HepG2 (cell line): Measurements from ENCODE around the gene FRS2. TPM values are rescaled to one million over a fixed set of nuclear protein-coding genes. Genes with fewer than 3 reads are reported as not detected.

Experiments
- ASH2L ChIP-seq: fragments of 300-600, 200-600 bp; sonication (generic); IDR thresholded peaks from 2 replicates; pipeline ENCODE4 v1.7.0; 2017; ENCODE audit warnings: low read depth, mild to moderate bottlenecking, moderate library complexity, mixed read lengths, low read length; ENCODE audit not compliant: insufficient read length
- CENPT ChIP-seq: sonication (generic); formaldehyde crosslinking; IDR thresholded peaks from 2 replicates; pipeline ENCODE4 v1.8.0; 2022; ENCODE audit warnings: low read depth, mild to moderate bottlenecking, moderate library complexity, missing genetic modification reagents
- EP300 ChIP-seq, 3 experiments: sonication (generic) in 1 of 3; formaldehyde crosslinking in 1 of 3; IDR thresholded peaks; 2 replicates each; pipeline versions ENCODE4 v1.5.1 to v1.6.1; 2011 to 2020; ENCODE audit warnings: low read depth in 2 of 3, low read length in 2 of 3, borderline replicate concordance in 1 of 3, improper control_type of control experiment in 1 of 3, mild to moderate bottlenecking in 1 of 3, missing genetic modification reagents in 1 of 3, moderate library complexity in 1 of 3
- KLF9 ChIP-seq: IDR thresholded peaks from 2 replicates; pipeline ENCODE4 v1.6.1; 2016; ENCODE audit warnings: low read depth
- MTA1 ChIP-seq: sonication (generic); formaldehyde crosslinking; IDR thresholded peaks from 2 replicates; pipeline ENCODE4 v1.4.0; 2020; ENCODE audit warnings: missing genetic modification reagents, mild to moderate bottlenecking, borderline replicate concordance
- PHF21A ChIP-seq: sonication (generic); formaldehyde crosslinking; IDR thresholded peaks from 2 replicates; pipeline ENCODE4 v1.5.0; 2020; ENCODE audit warnings: mild to moderate bottlenecking, missing genetic modification reagents
- PITX1 ChIP-seq: sonication (generic); formaldehyde crosslinking; IDR thresholded peaks from 2 replicates; pipeline ENCODE4 v1.5.1; 2020; ENCODE audit warnings: mild to moderate bottlenecking, missing genetic modification reagents
- SMYD3 ChIP-seq: sonication (generic); formaldehyde crosslinking; IDR thresholded peaks from 2 replicates; pipeline ENCODE4 v1.8.1; 2023; ENCODE audit warnings: mild to moderate bottlenecking, missing genetic modification reagents
- SNAPC2 ChIP-seq: sonication (generic); formaldehyde crosslinking; IDR thresholded peaks from 2 replicates; pipeline ENCODE4 v1.8.1; 2022; ENCODE audit warnings: mild to moderate bottlenecking, missing genetic modification reagents
- ZBTB21 ChIP-seq: sonication (generic); formaldehyde crosslinking; IDR thresholded peaks from 2 replicates; pipeline ENCODE4 v1.4.0; 2020; ENCODE audit warnings: missing genetic modification reagents
- ZBTB38 ChIP-seq: sonication (generic); formaldehyde crosslinking; IDR thresholded peaks from 2 replicates; pipeline ENCODE4 v1.5.1; 2020; ENCODE audit warnings: mild to moderate bottlenecking, missing genetic modification reagents
- ZNF431 ChIP-seq: sonication (generic); formaldehyde crosslinking; IDR thresholded peaks from 2 replicates; pipeline ENCODE4 v1.9.0; 2022; ENCODE audit warnings: missing genetic modification reagents, low read depth, mild to moderate bottlenecking, borderline replicate concordance
- ZNF563 ChIP-seq: sonication (generic); formaldehyde crosslinking; IDR thresholded peaks from 2 replicates; pipeline ENCODE4 v1.8.0; 2022; ENCODE audit warnings: mild to moderate bottlenecking, moderate library complexity, missing genetic modification reagents
- ZNF720 ChIP-seq: sonication (generic); formaldehyde crosslinking; IDR thresholded peaks from 2 replicates; pipeline ENCODE4 v1.4.0; 2020; ENCODE audit warnings: missing genetic modification reagents
- ZNF747 ChIP-seq: sonication (generic); formaldehyde crosslinking; IDR thresholded peaks from 2 replicates; pipeline ENCODE4 v1.8.1; 2023; ENCODE audit warnings: missing genetic modification reagents, mild to moderate bottlenecking, borderline replicate concordance
- ZNF780A ChIP-seq: sonication (generic); formaldehyde crosslinking; IDR thresholded peaks from 2 replicates; pipeline ENCODE4 v1.8.0; 2022; ENCODE audit warnings: mild to moderate bottlenecking, missing genetic modification reagents, moderate library complexity
- ZNF839 ChIP-seq: sonication (generic); formaldehyde crosslinking; IDR thresholded peaks from 2 replicates; pipeline ENCODE4 v1.4.0; 2020; ENCODE audit warnings: missing genetic modification reagents, mild to moderate bottlenecking, borderline replicate concordance
- polyA plus RNA-seq, 8 experiments: library from polyadenylated mRNA; depleted of rRNA in 3 of 8; stranded (reverse) in 7 of 8; unstranded in 1 of 8; fragments of >200 nt; fragmentation: Illumina TruSeq in 4 of 8; extraction: Trizol in 4 of 8; gene quantifications; 2 replicates each; pipeline versions ENCODE4 v1.2.1 to v1.2.3, GENCODE V29; 2011 to 2016; ENCODE audit warnings: low read depth in 4 of 8, missing spikeins in 1 of 8, mixed read lengths in 1 of 8; ENCODE audit not compliant: insufficient read depth in 1 of 8
- total RNA-seq, 5 experiments: library from RNA; depleted of rRNA; stranded (reverse); fragments of >200 nt; fragmentation: Illumina TruSeq; extraction: Trizol; gene quantifications; 2 replicates each; pipeline ENCODE4 v1.2.3, GENCODE V29; 2016; ENCODE audit warnings: low read depth in 1 of 5
- TF ChIP-seq, protein P1 (sequence below), 2 experiments: sonication (generic) in 1 of 2; formaldehyde crosslinking in 1 of 2; IDR thresholded peaks; 2 replicates each; pipeline versions ENCODE4 v1.4.0 to v1.6.1; 2016 to 2020; ENCODE audit warnings: borderline replicate concordance in 1 of 2, low read depth in 1 of 2, mild to moderate bottlenecking in 1 of 2, missing genetic modification reagents in 1 of 2
- TF ChIP-seq, protein P2 (sequence below): sonication (generic); formaldehyde crosslinking; IDR thresholded peaks from 2 replicates; pipeline ENCODE4 v1.8.1; 2023; ENCODE audit warnings: mild to moderate bottlenecking, inconsistent platforms, moderate library complexity, missing genetic modification reagents, borderline replicate concordance
- TF ChIP-seq, protein P3 (sequence below): sonication (generic); formaldehyde crosslinking; IDR thresholded peaks from 2 replicates; pipeline ENCODE4 v1.4.0; 2020; ENCODE audit warnings: mild to moderate bottlenecking, missing genetic modification reagents

Gene FRS2
- total and polyA plus RNA-seq, 2 of the 13 experiments (the other 11 are each of a cell fraction or from before 2014, with no cell fraction given), result 8.3 to 16.8 TPM

DNA sequence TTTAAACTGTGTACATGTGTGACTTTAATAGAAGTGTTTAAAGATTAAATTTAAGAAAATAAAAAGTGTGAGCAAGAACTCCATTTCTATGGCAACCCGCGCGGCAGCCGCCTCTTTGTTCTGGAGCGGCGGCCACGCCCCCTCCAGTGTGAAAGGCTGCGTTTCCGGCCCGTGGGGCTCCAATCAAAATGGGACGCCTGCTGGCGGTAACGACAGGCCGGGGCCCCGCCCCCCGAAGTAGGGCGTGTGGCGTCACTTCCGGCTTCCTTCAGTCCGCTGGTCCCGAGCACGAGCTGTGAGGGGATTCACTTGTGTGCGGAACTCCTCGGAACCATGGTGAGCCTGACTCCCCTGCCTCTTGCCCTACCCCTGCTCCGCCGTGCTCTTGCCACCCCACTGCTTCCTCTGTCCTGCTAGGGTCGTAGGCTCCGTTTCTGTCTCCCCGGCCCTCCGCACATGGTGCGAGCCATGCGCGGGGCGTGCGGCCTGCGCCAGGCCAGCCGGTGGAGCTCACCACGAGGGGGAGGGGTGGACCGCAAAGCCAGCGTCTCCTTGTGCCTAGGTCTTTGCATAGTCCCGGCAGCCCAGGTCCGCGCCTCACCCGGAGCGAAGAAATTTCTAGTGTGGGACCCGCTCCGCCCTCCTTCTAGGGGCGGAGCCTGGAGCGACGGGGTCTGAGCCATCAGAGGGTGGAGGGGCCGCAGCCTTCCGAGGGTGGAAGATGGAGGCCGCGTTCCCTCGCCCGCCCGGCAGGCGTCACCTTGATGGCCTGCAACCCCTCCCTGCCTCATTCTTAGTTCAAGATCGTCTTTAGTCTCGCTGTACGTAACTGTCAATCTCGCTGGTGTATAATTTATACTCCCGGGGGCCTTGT is 115.2 kb downstream of the FRS2 start, which contains the start of gene CCT2 (continued):
- TF ChIP-seq, protein P1, sequence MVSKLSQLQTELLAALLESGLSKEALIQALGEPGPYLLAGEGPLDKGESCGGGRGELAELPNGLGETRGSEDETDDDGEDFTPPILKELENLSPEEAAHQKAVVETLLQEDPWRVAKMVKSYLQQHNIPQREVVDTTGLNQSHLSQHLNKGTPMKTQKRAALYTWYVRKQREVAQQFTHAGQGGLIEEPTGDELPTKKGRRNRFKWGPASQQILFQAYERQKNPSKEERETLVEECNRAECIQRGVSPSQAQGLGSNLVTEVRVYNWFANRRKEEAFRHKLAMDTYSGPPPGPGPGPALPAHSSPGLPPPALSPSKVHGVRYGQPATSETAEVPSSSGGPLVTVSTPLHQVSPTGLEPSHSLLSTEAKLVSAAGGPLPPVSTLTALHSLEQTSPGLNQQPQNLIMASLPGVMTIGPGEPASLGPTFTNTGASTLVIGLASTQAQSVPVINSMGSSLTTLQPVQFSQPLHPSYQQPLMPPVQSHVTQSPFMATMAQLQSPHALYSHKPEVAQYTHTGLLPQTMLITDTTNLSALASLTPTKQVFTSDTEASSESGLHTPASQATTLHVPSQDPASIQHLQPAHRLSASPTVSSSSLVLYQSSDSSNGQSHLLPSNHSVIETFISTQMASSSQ (IDR thresholded peaks at IDR 0.05; ENCODE audit: low read depth), result no peak
- TF ChIP-seq, protein P1 (CRISPR knock-in tag; IDR thresholded peaks at IDR 0.05; ENCODE audit: borderline replicate concordance), result peak; percentile 48; the same call in 1 of the 2 replicates
- TF ChIP-seq KLF9 (CRISPR knock-in tag) (peak; percentile 97), CENPT (CRISPR knock-in tag) (0 out of 2 replicates have a peak, but pooled peaks have one; percentile 72), SNAPC2 (no peak), PHF21A (CRISPR knock-in tag) (peak; percentile 41; the same call in 1 of the 2 replicates), PITX1 (0 out of 2 replicates have a peak, but pooled peaks have one; percentile 67), ASH2L (peak; percentile 97), ZNF563 (peak; percentile 95), ZNF747 (CRISPR knock-in tag) (peak; percentile 87), ZNF780A (CRISPR knock-in tag) (no peak), ZNF431 (CRISPR knock-in tag) (no peak), ZBTB38 (CRISPR knock-in tag) (peak; percentile 92), ZNF720 (CRISPR knock-in tag) (peak; percentile 81; the same call in 1 of the 2 replicates), EP300 (IDR thresholded peaks at IDR 0.05; ENCODE audit: low read depth in 2 of 2, low read length in 2 of 2) (no peak), EP300 (CRISPR knock-in tag; IDR thresholded peaks at IDR 0.05; ENCODE audit: borderline replicate concordance) (peak; percentile 68; the same call in 1 of the 2 replicates), ZNF839 (peak; percentile 70; the same call in 1 of the 2 replicates), MTA1 (CRISPR knock-in tag) (peak; percentile 74; the same call in 1 of the 2 replicates), ZBTB21 (no peak), SMYD3 (CRISPR knock-in tag) (no peak)
- TF ChIP-seq, protein P2, sequence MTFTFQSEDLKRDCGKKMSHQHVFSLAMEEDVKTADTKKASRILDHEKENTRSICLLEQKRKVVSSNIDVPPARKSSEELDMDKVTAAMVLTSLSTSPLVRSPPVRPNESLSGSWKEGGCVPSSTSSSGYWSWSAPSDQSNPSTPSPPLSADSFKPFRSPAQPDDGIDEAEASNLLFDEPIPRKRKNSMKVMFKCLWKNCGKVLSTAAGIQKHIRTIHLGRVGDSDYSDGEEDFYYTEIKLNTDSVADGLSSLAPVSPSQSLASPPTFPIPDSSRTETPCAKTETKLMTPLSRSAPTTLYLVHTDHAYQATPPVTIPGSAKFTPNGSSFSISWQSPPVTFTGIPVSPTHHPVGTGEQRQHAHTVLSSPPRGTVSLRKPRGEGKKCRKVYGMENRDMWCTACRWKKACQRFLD (CRISPR knock-in tag), result peak; percentile 93; the same call in 1 of the 2 replicates
- TF ChIP-seq, protein P3, sequence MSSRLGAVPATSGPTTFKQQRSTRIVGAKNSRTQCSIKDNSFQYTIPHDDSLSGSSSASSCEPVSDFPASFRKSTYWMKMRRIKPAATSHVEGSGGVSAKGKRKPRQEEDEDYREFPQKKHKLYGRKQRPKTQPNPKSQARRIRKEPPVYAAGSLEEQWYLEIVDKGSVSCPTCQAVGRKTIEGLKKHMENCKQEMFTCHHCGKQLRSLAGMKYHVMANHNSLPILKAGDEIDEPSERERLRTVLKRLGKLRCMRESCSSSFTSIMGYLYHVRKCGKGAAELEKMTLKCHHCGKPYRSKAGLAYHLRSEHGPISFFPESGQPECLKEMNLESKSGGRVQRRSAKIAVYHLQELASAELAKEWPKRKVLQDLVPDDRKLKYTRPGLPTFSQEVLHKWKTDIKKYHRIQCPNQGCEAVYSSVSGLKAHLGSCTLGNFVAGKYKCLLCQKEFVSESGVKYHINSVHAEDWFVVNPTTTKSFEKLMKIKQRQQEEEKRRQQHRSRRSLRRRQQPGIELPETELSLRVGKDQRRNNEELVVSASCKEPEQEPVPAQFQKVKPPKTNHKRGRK (CRISPR knock-in tag), result no peak
